Activated naive CD4-positive, alpha-beta T cell treated with anti-CD3 and anti-CD28 coated beads, Interleukin-2, amount 50 U/mL, for 16 hours (primary cell): Measurements from ENCODE around the gene HAUS3.

Experiments
- DNase-seq: peaks from one replicate; pipeline ENCODE4 v3.0.0-alpha.2; 2020

HAUS3 gene, protein sequence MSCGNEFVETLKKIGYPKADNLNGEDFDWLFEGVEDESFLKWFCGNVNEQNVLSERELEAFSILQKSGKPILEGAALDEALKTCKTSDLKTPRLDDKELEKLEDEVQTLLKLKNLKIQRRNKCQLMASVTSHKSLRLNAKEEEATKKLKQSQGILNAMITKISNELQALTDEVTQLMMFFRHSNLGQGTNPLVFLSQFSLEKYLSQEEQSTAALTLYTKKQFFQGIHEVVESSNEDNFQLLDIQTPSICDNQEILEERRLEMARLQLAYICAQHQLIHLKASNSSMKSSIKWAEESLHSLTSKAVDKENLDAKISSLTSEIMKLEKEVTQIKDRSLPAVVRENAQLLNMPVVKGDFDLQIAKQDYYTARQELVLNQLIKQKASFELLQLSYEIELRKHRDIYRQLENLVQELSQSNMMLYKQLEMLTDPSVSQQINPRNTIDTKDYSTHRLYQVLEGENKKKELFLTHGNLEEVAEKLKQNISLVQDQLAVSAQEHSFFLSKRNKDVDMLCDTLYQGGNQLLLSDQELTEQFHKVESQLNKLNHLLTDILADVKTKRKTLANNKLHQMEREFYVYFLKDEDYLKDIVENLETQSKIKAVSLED

GRCh38 chr4:2241410-2242353 is at the start of gene HAUS3, which contains the start of gene POLN:
TSS of gene HAUS3 (minus strand) at chr4:2242121. CDS start at chr4:2240946, 1,175 bp downstream.
TSS of gene POLN (minus strand) at chr4:2242121. CDS start at chr4:2229231, 12,890 bp downstream.
- DNase-seq, result peak; percentile 99

DNA sequence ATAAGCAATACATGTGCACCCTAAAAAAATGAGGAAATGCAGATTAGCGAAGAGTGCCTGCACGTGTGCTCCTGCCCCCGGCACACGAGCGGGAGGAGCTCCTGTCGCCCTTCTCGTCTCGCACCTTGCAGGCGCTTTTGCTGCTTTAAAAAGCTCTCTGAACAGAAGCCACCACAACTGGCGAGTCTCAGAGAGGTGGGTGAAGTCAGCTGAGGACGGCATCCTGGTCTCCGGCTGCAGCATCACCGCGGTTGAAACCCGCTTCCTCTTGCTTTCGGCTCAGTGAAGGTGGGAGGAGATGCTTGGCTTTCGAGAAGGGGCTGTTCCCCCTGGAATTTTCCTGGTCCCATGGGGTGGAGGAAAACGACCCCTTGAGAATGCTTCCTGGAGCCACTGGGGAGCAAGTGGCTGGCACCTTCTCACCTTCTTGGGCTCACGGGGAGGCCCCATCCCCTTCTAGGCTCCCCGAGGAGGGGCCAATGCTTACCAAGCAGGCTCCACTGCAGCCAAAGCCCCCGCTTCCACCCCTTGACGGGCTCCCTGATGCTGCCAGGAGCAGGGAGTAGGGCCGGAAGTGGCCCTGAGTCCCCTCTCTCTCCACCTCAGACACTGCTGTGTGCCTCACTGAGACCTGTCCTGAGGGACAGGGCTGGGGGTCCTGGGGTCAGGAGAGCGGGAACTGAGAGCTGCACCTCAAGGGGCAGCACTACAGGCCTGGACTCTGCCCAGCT is 49.2 kb upstream of the HAUS3 start:
- DNase-seq, result peak; percentile 47

DNA sequence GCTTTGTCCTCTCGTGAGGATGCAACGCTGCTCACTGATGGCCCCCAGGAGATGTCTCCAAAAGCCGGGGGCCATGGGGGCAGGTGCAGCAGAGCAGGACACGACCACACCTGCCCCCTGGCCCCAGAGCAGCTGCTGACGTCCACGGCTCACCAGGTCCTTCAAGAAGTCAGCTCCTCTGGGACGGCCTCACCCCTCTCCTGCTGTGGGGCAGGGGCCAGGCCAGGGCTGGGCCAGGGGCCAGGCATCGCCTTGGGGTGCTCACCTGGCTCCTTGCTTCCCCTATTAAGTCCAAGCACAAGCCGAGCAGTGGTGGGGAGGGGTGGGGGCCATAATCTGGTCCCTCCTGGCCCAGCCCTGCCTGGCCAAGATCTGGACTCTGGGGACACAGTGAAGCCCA is 48.6 kb upstream of the HAUS3 start:
- DNase-seq, result no peak

GRCh38 chr4:2289955-2290333 is 48.0 kb upstream of the HAUS3 start:
- no peak for DNase-seq

DNA sequence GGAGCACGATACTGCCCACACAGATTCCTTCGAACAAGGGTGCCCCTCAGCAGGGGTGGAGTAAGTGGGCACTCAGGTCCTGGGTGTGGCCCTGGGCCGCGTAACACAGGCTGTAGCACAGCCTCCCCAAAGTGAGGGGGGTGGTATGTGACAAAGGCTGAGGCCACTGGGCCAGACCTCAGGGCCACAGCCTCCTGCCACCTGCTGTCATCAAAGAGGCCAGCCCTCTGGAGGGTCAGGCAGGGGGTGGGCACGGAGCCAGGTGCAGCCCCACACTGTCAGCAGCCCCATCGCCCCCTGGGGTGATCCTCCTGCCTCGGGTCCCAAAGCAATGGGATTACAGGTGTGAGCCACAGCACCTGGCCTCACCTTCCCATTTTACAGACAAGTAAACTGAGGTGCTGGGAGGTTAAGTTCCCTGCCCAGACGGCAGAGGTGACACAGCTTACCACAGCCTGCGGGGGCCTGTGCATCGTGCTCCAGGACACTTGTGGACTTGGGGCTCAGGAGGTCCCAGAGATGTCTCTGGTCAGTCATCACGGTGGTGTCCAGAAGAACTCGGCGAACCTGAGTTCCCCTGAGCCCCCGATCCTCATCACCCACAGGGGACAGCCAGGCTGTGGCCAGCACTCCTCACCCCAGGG is 47.5 kb upstream of the HAUS3 start:
- no peak for DNase-seq

GRCh38 chr4:2288051-2288541 is 46.2 kb upstream of the HAUS3 start:
- DNase-seq, result no peak

DNA sequence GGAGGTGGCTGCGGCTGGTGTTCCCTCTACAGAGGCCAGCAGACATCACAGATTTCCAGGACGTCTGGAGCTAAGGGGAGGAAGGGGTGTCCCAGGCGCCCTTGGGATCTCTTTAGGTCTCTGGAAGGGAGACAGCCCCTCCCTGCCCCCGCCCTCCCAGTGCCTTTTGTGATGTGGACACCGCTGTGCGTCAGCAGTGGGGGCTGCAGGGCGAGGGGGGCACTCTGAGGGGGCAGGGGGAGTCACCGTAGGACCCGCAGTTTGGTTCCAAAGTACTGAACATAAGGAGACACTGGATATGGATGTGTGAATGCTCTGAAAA is 45.6 kb upstream of the HAUS3 start:
- DNase-seq, result no peak

DNA sequence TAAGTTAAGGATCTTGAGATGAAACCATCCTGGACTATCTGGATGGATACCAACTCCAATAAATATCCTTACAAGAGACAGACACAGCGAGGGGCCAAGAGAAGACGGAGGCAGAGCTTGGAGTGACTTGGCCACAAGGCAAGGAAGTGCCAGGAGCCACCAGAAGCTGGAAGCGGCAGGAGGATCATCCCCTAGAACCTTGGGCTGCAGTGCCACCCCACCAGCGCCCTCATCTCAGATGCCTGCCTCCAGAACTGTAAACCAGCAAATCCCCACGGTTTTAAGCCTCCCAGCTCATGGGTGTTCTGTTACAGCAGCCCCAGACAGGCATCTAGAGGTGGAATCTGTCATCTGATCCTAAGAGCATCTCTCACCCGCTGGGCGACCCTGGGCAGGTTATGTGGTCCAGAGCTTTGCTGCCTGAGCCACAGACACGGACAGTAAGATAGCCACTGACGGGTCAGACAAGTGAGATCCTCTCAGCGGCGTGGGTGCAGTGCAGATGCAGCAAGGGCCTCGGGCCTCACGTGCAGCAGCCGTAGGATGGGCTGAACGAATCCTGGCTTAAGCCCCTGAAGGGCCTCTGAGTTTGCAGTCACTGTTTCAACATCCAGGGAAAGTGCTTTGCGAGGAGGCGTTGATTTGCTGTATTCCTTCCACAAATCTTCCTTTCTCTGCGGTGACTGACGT is 45.1 kb upstream of the HAUS3 start:
- no peak for DNase-seq

GRCh38 chr4:2285613-2286381 is 43.9 kb upstream of the HAUS3 start:
- DNase-seq, result peak; percentile 8

DNA sequence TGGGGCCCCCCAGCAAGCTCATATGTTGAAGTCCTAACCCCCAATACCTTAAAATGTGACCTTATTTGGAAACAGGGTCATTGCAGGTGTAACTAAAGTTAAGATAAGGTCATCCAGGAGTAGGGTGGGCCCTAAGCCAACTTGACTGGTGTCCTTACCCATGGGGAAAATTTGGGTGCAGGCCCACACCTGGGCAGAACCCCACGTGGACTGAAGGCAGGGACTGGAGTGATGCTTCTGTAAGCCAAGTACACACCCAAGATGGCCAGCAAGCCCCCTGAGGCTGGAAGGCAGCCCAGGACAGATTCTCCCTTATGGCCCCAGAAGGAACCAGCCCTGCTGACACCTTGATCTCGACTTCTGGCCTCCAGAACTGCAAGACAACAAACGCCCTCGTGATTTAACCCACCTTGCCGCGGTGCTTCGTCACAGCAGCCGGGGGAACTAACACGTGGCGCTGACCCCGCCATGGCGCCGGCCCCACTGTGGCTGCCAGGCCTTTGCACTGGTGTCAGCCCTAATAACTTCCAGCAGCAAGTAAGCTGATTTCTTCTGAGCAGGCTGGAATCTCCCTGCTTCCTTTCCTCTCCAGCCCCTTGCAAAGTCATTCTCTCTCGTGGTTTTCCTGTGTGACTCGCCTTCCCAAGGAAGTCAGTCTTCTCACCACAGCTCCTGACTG is 43.2 kb upstream of the HAUS3 start:
- no peak for DNase-seq

- DNase-seq, result peak; percentile 8
These were observed 42.4 kb upstream of the HAUS3 start for GRCh38 chr4:2284161-2284933.

DNA sequence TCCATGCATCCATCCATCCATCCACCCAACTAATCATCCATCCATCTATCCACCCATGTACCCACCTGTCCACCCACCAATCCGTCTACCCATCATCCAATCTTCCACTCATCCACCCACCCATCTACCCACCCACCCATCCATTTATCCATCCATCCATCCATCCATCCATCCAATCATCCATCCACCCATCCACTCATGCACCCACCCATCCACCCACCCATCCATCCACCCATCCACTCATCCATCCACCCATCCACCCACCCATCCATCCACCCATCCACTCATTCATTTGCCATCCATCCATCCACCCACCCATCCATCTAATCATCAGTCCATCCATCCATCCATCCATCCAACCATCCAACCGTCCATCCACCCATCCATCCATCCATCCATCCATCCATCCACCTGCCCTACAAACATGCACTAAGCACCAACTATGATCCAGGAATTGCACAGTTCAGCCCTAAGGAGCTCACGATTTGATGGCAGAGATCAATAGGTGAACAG is 41.3 kb upstream of the HAUS3 start:
- no peak for DNase-seq

GRCh38 chr4:2281575-2282343 is 39.8 kb upstream of the HAUS3 start:
- DNase-seq, result peak; percentile 41

- no peak for DNase-seq
These were observed 38.8 kb upstream of the HAUS3 start for GRCh38 chr4:2280531-2281300.

GRCh38 chr4:2277956-2278355 is 36.0 kb upstream of the HAUS3 start:
- no peak for DNase-seq

DNA sequence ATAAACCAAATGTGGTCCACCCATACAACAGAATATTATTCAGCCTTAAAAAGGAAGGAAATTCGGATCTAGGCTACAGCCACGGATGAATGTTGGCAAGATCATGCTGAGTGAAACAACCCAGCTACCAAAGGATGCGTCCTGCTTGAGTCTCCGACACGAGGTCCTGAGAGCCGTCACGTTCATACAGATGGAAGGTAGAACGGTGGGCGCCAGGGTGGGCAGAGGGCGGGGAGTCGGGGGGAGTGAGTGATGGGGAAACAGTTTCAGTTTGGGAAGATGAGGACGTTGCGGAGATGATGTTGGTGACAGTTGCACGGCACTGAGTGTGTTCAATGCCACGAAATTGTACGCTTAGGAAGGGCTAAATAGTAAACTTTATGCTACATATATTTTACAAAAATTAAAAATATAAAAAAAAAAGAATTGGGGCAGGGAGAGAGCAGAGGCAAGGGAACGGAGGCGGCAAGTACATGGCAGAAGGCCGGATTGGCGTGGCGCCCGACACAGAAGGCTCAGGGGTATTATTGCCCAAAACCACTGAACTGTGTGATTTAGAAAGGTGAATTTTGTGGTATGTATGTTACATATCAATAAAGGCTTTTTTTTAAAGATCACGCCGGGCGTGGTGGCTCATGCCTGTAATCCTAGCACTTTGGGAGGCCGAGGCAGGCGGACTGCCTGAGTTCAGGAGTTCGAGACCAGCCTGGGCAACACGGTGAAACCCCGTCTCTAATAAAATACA is 34.8 kb upstream of the HAUS3 start:
- DNase-seq, result no peak
